RPMI7951 (cell line): ENCODE results near the gene TMCO5A. TPM values are rescaled to one million over a fixed set of nuclear protein-coding genes. Genes with fewer than 3 reads are reported as not detected.

Experiments
- DNase-seq: peaks from one replicate; pipeline ENCODE4 v3.0.0-alpha.2; 2012; ENCODE audit warnings: low read depth
- total RNA-seq: library from RNA; depleted of rRNA; stranded (reverse); fragments of >200 nt; shearing (Covaris generic); gene quantifications from 2 replicates; pipeline ENCODE4 v1.2.3, GENCODE V29; 2014

The TMCO5A gene
- total RNA-seq, 1 experiment from 2014 or later: not detected

- no peak for DNase-seq
Observed at GRCh38 chr15:37973856-37974255, 39.4 kb downstream of the TMCO5A start.

GRCh38 chr15:37978231-37978630 lies 43.8 kb downstream of the TMCO5A start:
- DNase-seq: no peak

GRCh38 chr15:37979671-37980409 lies 45.4 kb downstream of the TMCO5A start:
- DNase-seq: no peak

- DNase-seq: no peak
Observed at GRCh38 chr15:37981201-37981600, 46.8 kb downstream of the TMCO5A start.

GRCh38 chr15:37981775-37982174 lies 47.3 kb downstream of the TMCO5A start:
- peak; percentile 68 for DNase-seq

- no peak for DNase-seq
Observed at GRCh38 chr15:37984368-37984767, 49.9 kb downstream of the TMCO5A start.

GRCh38 chr15:37995461-37996347 lies 61.3 kb downstream of the TMCO5A start:
- DNase-seq: peak; percentile 89
